ENCODE results near the gene EML6.

EML6 gene

GRCh38 chr2:54925022-54925421 lies 201.6 kb downstream of the EML6 start:
- DNase-seq: no peak

- DNase-seq: no peak
Measured at GRCh38 chr2:54927085-54927750, 203.8 kb downstream of the EML6 start.

DNA sequence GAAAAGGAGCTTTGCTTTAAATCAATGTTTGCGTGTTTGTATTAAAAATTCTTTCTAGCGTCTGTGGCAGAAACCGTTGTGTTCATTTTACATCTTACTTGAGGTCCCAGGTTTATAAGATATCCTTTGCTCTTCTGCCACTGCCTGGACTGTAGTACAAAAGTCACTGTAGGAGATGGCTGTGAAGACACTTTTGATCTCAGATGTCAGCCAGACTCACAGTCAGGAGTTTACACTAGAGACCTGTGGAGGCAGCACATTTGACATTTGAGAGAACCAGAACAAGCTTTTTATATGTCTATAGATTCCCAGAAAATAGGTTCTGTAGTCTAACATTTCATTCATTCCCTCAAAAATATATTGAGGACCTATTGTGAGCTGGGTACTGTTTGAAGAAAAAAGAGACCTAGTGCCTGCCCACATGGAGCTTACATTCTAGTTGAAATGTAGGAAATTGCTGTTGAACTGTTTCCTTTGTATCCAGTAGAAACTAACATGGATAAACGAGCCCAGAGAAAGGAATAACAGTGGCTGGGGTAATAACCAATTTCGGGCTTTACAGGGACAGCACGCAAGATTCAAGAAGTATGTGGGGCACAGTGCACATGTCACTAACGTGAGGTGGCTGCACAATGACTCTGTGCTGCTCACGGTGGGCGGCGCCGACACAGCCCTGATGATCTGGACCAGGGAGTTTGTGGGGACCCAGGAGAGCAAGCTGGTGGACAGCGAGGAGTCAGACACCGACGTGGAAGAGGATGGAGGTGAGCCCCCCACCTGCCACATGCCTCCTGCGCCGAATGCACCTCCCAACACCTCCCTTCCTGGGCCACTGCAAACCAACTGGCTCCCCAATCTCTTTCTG lies 204.5 kb downstream of the EML6 start:
- DNase-seq: no peak

DNA sequence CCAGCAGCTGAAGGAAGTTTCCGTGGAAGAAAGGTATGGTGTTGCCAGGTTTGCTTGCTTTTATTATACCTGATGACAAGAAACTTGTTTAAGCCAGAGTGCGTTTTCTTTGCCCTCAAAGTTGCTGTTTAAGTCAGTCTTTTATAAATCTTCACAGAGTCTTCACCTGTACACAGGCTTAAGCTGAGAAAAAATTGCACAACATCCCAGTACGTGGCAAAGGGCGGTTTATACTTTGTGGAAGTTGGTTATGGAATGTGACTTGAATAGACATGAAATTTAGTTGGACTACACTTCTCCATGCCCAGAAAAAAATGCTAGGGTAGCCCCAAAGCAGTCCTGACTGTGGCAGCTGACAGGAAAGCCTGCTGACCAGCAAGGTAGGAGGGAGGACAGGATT lies 205.3 kb downstream of the EML6 start:
- no peak for DNase-seq

DNA sequence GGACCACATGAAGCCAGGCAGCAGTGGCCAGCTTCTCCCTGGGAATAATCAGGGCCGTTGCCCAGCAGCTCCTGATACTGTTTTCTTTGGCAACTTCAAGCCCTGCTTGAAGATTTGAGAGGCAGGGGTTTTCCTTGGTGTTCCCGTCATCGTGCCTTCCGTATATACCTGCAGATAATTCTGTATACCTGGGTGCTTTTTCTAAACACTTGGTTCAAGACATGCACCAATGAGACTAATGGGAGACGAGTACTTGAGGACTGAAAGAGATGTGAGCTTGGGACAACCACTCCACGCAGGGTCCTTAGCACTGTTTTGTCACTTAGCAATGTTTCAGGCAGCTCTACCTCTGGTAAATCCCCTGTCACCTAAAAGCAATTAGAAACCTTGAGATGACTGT lies 208.0 kb downstream of the EML6 start:
- no peak for DNase-seq

GRCh38 chr2:54935389-54935788 lies 211.9 kb downstream of the EML6 start:
- no peak for DNase-seq

DNA sequence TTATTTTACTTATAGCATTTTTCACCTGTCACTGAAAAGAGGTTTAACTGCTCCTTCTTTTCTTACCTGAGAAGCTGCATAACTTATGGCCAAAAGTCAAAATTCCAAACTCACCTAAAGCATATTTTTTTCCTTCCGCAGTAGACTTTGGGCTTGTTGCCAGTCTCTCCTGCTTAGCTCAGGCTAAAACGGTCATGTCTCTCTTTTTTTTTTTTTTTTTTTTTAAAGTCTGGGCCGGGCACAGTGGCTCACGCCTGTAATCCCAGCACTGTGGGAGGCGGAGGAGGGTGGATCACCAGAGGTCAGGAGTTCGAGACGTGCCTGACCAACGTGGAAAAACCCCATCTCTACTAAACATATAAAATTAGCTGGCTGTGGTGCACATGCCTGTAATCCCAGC lies 213.3 kb downstream of the EML6 start:
- DNase-seq: no peak

- DNase-seq: no peak
Measured at GRCh38 chr2:54939446-54940118, 216.1 kb downstream of the EML6 start.

GRCh38 chr2:54940723-54941122 lies 217.3 kb downstream of the EML6 start:
- no peak for DNase-seq

- DNase-seq: no peak
Measured at GRCh38 chr2:54941248-54941984, 218.0 kb downstream of the EML6 start.

- no peak for DNase-seq
Measured at GRCh38 chr2:54942373-54942772, 218.9 kb downstream of the EML6 start.

DNA sequence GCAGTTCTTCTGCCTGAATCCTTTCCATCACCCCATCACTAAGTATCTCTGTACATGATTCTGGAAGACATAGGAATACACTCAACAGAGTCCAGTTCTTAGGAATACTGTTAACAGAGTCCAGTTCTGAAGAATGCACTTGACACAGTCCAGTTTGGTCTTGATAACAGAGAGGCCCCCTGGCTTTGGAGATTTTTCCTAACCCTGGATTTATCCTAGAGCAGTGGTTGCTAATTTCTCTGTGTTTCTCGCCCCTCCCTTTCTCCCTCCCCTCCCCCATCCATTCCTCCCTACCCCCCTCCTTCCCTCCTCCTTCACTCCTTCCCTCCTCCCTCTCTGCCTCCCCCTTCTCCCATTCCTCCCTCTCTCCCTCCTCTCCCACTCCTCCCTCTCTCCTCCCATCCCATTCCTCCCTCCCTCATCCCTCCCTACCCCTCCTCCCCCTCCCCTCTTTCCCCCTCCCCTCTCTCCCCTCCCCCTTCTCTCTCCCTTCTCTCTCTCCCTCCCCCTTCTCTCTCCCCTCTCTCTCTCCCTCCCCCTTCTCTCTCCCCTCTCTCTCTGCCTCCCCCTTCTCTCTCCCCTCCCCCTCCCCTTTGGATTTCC lies 221.4 kb downstream of the EML6 start:
- DNase-seq: no peak

DNA sequence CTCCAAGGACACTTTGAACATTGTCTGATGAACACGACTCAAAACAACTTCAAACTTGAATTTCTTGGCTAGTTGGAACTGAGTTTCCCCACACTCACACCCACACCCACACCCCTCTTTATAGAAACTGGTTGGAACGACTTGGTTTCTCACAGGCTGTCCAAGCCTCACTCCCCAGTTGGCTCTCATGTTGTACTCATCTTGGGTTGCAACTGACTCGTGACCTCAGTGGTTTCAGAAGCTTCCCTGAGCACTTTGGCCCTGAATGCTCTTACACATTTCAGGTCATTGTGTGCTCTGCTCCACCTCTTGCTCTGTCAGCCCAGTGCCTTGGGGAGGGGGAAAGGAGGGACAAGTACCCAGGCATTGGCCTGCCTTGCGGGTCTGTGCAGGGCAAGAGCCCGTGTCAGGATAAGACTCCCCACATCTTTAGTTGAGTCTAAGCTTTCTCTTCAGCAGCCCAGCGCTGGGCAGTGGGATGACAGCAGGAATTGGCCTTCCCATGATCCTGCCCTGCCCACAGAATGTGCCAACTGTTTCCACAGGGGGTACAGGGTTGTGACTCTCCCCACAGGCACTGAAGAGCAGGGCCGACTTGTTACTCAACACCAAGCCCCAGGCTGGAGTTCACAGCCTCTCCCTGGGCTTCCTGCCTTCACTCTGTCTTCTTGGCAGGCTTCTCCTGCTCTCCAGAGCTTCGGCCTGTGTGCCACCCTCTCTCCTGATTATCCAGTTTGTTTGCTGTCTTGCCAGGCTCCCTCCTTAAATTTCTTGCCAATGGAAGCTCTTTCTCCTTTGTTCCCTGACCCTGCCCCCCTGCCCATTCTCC lies 222.1 kb downstream of the EML6 start:
- DNase-seq: no peak

DNA sequence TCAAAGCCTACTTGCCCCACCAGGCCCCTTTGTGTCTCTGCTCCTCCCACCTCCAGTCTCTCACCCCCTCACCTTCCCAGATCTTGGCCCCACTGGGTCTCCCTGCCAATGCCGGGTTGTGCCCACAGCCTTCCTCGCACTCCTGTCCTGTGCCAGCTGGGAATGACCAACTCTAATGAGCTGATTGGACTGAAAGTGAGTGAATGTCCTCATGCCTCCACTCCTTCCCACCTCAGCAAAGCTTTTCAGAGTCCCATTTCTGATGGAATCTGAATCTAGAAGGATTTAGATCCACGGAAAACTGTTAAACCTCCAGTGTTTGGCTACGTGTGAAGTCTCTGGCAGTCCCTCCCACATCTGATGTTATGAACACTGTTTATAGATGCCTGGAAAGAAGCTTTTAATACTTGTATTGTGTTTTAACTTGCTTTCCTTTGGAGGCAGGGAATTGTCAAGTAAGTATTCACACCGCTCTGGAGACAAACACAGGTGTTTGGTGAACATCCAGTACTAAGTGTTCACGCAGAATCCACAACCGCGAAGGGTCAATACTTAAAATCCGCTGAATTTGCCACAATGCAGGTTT lies 222.9 kb downstream of the EML6 start:
- DNase-seq: no peak

DNA sequence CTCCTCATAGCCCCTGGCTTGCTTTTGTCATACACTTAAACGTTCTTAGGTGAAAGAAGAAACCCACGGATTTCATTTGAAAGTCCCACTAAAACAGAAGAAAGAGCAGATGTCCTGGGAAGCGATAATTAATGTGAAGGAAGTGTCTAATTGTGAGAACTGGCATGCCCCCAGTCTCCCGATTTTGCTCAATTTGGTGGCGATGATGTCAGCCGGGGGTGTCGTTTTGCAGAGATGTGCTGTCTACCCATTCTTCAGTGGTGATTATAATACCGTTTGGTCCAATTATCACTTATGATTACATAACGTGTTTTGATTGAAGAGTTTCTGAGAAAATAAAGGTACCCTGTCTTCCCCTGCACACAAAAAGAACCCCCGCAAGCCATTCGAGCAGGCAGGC lies 223.7 kb downstream of the EML6 start:
- DNase-seq: no peak

DNA sequence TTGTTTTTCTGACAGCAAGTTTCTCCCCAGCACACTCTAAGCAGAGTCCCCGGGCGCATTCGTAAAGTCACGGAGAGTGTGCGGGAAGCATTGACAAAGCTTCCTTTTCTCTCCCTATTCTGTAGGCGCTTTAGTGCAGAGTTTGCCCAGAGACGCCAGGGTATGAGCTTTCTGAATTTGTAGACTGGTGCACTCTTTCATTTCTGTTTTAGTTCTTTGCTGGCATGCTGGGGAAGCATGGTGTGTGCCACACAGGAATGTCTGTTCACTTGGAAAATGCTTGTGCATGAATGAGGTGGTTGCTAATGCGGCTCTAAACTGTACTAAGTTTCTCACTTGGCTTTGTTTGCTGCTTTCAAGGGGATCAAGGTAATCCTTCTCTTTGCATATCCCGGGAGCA lies 224.2 kb downstream of the EML6 start:
- DNase-seq: no peak

DNA sequence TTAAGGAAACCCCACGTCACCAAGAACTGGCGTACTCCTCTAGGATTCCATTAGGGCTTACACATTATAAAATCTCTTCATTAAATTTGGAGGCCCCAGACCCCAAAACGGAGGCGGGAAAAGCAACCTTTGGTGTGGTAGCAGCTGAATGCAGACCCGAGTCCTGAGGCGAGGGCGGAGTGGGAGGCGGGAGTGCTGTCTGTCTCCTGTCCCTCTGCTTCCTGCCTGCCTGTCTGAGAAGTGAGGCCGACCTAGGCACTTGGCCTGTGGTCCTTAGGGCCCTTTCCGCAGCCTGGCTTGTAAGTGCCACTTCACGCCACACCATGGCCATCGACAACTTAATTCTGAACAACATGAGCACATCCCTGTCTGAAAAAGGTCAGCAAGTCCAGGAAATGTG lies 224.7 kb downstream of the EML6 start:
- DNase-seq: no peak

- no peak for DNase-seq
Measured at GRCh38 chr2:54949431-54949830, 226.0 kb downstream of the EML6 start.

DNA sequence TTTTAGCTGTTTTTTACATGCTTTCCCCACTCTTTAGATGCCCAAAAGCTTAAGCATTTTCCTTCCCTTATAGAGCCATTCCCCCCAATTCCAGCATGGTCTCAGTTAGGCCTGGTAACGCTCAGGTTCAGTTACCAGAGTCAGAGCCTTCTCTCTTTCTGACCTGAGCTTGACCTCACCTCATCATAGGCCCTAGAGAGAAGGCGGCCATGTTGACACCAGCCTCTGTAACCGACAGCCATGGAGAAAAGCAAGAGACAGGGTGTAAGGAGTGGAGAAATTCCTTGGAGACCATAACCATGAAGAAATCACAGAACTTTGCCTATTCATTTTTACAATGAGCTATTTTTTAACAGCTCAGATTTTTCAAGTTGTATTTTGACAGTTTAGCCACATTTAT lies 227.3 kb downstream of the EML6 start:
- DNase-seq: no peak

DNA sequence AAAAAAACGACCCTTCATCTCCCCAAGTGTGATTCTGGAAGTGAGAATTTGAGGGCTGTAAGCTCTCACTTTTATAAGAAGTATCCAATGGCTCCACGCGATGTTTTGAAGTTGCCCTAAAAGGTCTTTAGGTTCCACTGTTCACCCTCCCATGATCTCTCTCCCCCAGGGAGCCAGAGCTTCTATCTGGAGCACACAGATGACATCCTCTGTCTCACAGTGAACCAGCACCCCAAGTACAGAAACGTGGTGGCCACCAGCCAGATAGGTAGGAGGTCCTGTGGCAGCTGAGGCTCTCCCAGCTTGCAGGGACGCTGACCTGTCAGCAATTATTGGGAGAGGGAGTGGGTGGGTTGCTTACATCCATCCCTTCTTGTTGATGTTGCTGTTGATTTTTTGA lies 229.0 kb downstream of the EML6 start:
- no peak for DNase-seq

GRCh38 chr2:54952978-54953456 lies 229.6 kb downstream of the EML6 start:
- DNase-seq: no peak
